Cardiac ventricle fibroblast (primary cell): ENCODE measurements around the gene IRX6. TPM values are rescaled to one million over a fixed set of nuclear protein-coding genes. Genes with fewer than 3 reads are reported as not detected.

Experiments
- total RNA-seq: library from RNA; depleted of rRNA; stranded (reverse); fragments of >200 nt; gene quantifications from 2 replicates; pipeline ENCODE4 v1.2.3, GENCODE V29; 2015

IRX6 gene
- not detected in 2 replicates for total RNA-seq

DNA sequence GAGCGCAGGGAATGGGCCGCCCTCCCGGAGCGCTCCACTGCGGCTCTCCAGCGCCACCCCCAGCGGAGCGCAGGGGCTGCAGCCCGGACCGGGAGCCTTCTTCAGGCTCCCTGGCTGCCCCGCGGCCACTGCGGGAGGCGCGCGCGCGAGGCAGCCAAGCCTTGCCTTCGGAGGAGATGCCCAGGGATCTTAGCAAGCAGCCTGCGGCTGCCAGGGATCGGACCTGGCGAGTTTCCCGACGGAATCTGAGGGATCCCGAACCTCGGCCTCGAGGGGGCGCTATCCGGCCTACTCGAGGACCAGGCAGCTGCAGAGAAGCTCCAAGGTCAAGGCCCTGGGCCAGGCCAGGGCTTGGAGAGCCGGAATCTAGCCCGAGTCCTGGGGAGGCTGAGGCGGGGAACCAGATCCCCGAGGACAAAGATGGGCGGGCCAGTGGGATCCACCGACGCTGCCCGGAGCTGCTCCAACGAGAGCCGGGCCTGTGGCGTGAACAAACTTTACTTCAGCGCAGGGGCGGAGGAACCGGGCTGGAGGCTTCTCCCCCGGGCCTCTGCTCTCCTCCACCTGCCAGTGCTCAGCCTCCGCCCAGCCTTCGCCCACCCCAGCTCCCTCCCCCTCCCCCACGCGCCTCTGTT lies at the start of gene IRX6:
IRX6 (plus strand) TSS at position 567 of the 635 bp plus-strand sequence. CDS start 889 bp downstream, outside the sequence.

Other genes with a start within 250 kb of the IRX6 start
- 1,062 and 1,171 TPM in 2 replicates for gene MMP2, start 155.0 kb downstream of the IRX6 start, total RNA-seq
- 7.5 and 11.9 TPM in 2 replicates for gene LPCAT2, start 184.9 kb downstream of the IRX6 start, total RNA-seq
- 0.56 TPM in 1 of 2 replicates, not detected in the other for gene CAPNS2, start 242.5 kb downstream of the IRX6 start, total RNA-seq